NCI-H2029 treated with DMSO at 0.1 percent for 48 hours (cell line): ENCODE results near the gene ADD2.

Source experiments
- DNase-seq: peaks from one replicate; lab custom pipeline; 2025; lab: John Stamatoyannopoulos, UW

ADD2 gene

GRCh38 chr2:70673041-70673647 lies 94.9 kb downstream of the ADD2 start:
- DNase-seq, result no peak

DNA sequence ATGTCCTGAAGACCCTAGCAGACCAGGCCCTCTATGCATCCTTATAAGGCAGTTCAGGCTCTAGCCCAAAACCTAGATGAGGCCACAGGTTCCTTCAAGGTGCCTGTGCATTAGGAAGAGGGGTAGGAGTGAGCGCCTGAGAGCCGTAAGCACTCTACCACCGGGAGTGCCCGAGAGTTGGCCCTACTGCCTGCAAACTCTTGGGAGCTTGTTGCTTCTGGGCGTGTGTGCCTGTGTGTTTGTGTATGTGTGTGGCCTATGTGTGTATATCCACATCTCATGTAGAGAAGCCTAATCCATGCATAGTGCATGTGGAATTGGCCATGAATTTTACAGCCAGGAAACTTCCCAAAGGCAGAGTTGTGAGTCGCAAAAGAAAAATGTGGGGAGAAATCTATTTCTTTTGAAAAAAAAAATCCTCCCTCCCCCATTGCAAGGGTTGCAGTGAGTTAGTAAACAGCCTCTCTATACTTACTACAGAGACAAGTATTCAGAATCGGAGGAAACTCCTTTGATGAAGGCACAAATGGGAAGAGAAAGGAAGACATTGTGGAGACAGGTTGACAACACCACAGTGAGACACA lies 96.8 kb downstream of the ADD2 start:
- no peak for DNase-seq

DNA sequence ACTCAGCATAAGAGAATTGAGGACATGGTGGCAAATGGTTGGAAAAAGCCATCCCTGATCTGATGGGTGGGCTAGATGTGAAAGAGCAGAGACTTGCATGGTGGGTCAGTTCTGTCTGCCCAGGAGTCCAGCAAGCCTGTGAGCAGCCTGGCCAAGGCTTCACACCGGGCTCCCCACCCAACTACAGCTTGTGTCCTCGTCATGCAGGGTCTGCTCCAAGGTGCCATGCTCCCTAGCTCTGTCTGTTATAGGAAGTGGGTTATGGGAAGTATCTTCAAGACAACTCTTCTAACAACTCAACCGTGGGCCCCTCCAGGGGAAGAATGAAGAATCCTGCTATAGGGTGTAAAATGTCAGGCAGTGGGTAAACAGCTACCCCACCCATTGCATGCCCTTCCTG lies 97.4 kb downstream of the ADD2 start:
- no peak for DNase-seq

GRCh38 chr2:70670202-70670601 lies 97.8 kb downstream of the ADD2 start:
- no peak for DNase-seq

GRCh38 chr2:70668911-70669310 lies 99.1 kb downstream of the ADD2 start:
- DNase-seq, result no peak

DNA sequence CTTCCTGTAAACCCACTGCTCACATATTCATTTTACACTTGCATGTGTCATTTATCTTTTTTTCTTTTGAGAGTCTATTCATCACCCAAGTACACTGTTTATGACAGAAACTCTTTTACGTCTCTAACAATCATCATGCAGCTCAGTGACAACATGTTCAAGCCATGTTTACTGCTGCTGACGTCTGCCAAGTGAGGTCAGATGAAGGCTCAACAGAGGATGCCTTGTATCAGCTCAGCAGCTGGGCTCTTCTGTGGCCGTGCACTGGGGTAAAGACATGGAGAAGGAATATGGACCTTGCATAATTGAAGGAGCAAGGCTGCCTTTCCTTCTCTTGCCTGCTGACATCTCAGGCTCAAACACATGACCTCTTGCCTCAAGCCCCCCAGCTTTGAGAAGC lies 99.6 kb downstream of the ADD2 start:
- DNase-seq, result no peak

GRCh38 chr2:70664525-70664924 lies 103.5 kb downstream of the ADD2 start:
- DNase-seq, result no peak

GRCh38 chr2:70663411-70663810 lies 104.6 kb downstream of the ADD2 start:
- no peak for DNase-seq

DNA sequence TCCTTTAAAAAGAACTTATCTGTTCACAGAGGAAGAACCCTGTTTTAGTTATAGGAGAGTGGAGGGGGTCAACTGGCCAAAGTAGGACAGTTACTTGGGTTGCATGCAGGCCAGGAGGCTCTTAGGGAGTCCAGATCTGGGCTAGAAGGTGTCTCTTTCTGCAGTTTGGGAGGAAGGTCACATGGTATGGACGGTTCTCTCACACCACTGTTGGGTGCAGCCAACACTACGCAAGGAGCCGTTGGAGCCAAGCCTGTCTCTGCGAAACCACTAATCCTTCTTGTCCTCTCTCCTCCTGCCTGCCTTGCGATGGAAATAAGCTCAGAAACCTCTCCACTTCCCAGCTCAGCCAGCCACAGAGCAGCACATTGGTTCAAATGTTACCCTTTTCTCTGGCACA lies 108.4 kb downstream of the ADD2 start:
- DNase-seq, result no peak

DNA sequence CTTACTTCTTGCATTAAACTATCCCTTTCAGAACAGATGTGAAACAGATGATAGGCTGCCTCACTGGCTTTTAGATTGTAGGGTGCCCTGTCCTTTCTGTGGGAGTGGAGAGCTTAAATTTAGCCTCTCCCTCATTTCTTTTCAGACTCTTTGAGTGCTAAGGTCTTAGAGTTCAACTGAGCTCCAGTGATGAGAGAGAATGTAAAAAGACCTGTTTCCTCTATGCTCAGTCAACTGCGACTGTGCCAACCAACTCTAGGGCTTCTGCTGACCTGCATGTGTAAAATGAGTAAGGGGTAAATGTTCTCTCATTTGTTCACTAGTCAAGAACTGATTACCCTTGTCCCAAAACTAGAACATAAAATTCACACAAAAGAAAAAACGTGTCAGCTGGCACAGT lies 109.5 kb downstream of the ADD2 start:
- DNase-seq, result no peak

DNA sequence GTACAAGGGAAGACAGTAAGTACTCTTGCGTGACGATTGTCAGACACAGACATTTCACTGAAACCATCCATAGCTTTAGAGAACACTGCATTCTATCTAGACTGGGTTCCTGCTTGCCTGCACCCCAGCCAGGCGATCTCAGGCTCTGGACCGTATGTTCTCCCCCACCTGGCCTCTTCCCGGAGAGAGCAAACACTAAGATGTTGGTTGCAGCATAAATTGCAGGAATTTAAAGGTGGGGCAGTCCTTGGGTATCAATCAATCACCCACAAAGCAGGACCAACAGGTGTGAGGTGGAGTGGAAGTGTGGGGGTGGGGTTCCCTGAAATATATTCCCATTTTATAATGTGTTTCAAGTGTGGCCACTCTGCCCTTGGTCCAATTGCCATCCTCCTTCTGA lies 110.8 kb downstream of the ADD2 start:
- DNase-seq, result no peak

- no peak for DNase-seq
Measured at GRCh38 chr2:70656421-70657010, 111.5 kb downstream of the ADD2 start.

- no peak for DNase-seq
Measured at GRCh38 chr2:70655786-70656185, 112.2 kb downstream of the ADD2 start.

DNA sequence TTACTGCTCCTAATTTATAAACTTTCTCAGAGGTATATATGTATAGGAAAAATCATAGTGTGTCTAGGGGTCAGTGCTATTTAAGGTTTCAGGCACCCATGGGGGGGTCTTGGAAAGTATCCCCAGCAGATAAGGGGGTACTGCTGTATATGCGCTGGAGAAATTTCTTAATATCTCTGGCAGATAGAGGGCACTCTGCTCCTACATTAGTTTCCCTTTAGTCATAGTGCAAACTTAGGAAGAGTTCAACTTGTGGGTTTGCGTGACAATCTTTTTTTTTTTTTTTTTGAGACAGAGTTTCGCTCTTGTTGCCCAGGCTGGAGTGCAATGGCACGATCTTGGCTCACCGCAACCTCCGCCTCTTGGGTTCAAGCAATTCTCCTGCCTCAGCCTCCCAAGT lies 112.8 kb downstream of the ADD2 start:
- peak; percentile 7 for DNase-seq

DNA sequence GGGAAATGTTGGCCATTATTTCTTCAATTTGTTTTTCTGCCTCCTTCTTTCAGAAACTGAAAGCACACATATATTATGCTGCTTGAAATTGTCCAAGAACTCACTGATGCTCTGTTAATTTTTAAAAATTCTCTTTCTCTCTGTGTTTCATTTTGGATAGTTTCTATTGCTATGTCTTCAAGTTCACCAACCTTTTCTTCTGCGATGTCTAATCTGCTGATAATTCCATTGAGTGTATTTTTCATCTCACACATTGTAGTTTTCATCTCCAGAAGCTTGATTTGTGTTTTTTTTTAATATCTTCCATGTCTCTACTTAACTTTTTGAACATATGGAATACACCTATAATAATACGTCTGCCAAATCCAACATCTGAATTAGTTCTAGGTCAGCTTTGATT lies 116.3 kb downstream of the ADD2 start:
- no peak for DNase-seq

DNA sequence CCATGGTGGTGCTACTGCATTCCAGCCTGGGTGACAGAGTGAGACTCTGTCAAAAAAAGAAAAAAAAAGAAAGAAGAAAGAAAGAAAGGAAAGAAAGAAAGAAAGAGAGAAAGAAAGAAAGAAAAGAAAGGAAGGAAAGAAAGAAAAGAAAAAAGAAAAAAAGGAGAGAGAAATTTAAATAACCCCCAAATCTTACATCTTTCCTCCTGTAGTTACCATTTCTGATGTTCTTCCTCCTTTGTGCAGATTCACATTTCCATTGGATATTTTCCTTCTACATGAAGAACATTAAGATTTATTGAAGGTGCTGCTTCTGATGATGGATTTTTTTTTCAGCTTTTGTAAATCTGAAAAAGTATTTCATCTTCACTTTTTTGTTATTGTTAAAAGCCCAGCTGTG lies 117.0 kb downstream of the ADD2 start:
- DNase-seq, result no peak

DNA sequence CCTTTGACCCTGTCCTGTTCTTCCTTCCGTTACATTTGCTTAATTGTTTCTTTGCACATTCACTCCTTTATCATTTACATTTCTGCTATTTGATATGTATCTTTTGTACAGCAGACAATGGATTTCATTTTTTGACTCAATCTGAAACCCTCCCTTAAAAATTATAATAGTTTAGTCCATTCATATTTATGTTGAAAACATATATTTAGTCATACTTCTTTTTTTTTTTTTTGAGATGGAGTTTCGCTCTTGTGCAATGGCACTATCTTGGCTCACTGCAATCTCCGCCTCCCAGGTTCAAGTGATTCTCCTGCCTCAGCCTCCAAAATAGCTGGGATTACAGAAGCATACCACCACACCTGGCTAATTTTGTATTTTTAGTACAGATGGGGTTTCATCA lies 119.0 kb downstream of the ADD2 start:
- DNase-seq, result no peak

- peak; percentile 57 for DNase-seq
Measured at GRCh38 chr2:70647873-70648481, 120.0 kb downstream of the ADD2 start.

- no peak for DNase-seq
Measured at GRCh38 chr2:70646420-70646818, 121.6 kb downstream of the ADD2 start.

DNA sequence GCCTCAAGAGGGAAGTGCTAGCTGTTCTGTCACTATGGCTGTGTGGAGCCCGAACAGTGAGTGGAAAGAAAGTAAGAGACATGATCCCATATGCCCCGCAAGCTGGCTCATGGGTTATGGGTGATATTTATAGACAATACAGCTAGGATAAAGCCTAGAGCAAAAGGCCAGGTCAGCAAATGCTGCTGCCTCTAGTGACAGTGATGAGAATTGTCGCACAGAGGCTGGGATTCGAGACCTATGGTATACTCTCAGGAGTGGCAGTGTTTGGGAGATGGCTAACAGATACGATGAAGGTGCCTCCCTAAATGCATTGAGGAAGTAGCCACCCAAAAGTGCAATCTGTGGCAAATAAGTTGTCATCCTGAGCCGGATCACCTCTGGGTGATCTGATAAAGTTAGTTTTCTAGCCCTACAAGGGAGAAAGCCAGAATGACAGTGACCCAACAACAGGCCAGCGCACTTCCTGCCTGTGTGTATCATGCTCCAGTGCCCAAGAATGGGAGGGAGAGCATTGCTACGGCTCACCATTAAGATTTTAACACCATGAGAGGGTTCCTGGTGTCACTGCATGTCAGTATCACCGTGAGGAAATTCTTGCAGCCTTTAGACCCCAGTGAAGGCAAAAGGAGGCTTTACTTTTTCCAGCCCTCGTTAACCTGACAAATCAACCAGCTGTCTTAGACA lies 122.1 kb downstream of the ADD2 start:
- no peak for DNase-seq

GRCh38 chr2:70643715-70644114 lies 124.3 kb downstream of the ADD2 start:
- DNase-seq, result peak; percentile 28

GRCh38 chr2:70641263-70641784 lies 126.7 kb downstream of the ADD2 start:
- DNase-seq, result no peak
